Keratinocyte (primary cell): ENCODE data around the gene TERT. TPM values are rescaled to one million over a fixed set of nuclear protein-coding genes. Genes with fewer than 3 reads are reported as not detected.

Experiments used
- DNase-seq: peaks from one replicate; pipeline ENCODE4 v3.0.0-alpha.2; 2011; ENCODE audit warnings: low read depth, missing footprints, low spot score
- FAIRE-seq: peaks from 2 replicates; lab custom pipeline; 2011; peaks lifted over from hg19 to GRCh38; lab: Jason Lieb, UNC
- H2AFZ ChIP-seq: 2 replicates; pipeline ENCODE4 v1.6.0; 2012; ENCODE audit warnings: low read length, control low read depth, inconsistent platforms; ENCODE audit not compliant: control insufficient read depth
- H3K27ac ChIP-seq: 2 replicates; pipeline ENCODE4 v1.5.1; 2011; ENCODE audit warnings: low read length; ENCODE audit not compliant: control insufficient read depth, insufficient read depth
- H3K27me3 ChIP-seq: 3 replicates; pipeline ENCODE4 v1.6.0; 2011; ENCODE audit warnings: low read length; ENCODE audit not compliant: control insufficient read depth, insufficient read depth; ENCODE audit errors: extremely low read depth
- H3K36me3 ChIP-seq, 2 experiments: 2 replicates in 1 of 2; 3 replicates in 1 of 2; pipeline ENCODE4 v1.5.1; 2011; ENCODE audit warnings: low read length in 2 of 2, mild to moderate bottlenecking in 1 of 2; ENCODE audit not compliant: control insufficient read depth in 2 of 2, insufficient read depth in 2 of 2; ENCODE audit errors: extremely low read depth in 1 of 2
- H3K4me1 ChIP-seq: 3 replicates; pipeline ENCODE4 v1.5.1; 2011; ENCODE audit warnings: low read length; ENCODE audit not compliant: control insufficient read depth, insufficient read depth; ENCODE audit errors: extremely low read depth
- H3K4me2 ChIP-seq: 3 replicates; pipeline ENCODE4 v1.6.0; 2011; ENCODE audit warnings: low read depth, low read length; ENCODE audit not compliant: control insufficient read depth, insufficient read depth; ENCODE audit errors: extremely low read depth
- H3K4me3 ChIP-seq, 3 experiments: fragments of 200-600 bp in 1 of 3; sonication (generic) in 1 of 3; 2 replicates in 2 of 3; 3 replicates in 1 of 3; pipeline ENCODE4 v1.5.1; 2011 to 2016; ENCODE audit warnings: low read length in 3 of 3, mild to moderate bottlenecking in 3 of 3, control low read depth in 2 of 3, inconsistent platforms in 1 of 3, low read depth in 1 of 3, mixed read lengths in 1 of 3, mixed run types in 1 of 3, moderate library complexity in 1 of 3; ENCODE audit not compliant: control insufficient read depth in 2 of 3, insufficient read depth in 2 of 3; ENCODE audit errors: extremely low read depth in 1 of 3
- H3K79me2 ChIP-seq: 2 replicates; pipeline ENCODE4 v1.6.0; 2012; ENCODE audit warnings: low read length; ENCODE audit not compliant: control insufficient read depth, insufficient read depth
- H3K9ac ChIP-seq: 3 replicates; pipeline ENCODE4 v1.6.0; 2011; ENCODE audit warnings: low read length; ENCODE audit not compliant: control insufficient read depth, insufficient read depth; ENCODE audit errors: extremely low read depth
- H3K9me1 ChIP-seq: 3 replicates; pipeline ENCODE4 v1.6.0; 2011; ENCODE audit warnings: low read length; ENCODE audit not compliant: control insufficient read depth, insufficient read depth; ENCODE audit errors: extremely low read depth
- H3K9me3 ChIP-seq: 2 replicates; pipeline ENCODE4 v1.5.1; 2012; ENCODE audit warnings: low read depth, low read length; ENCODE audit not compliant: control insufficient read depth
- H4K20me1 ChIP-seq: 3 replicates; pipeline ENCODE4 v1.6.0; 2011; ENCODE audit warnings: low read length; ENCODE audit not compliant: control insufficient read depth, insufficient read depth; ENCODE audit errors: extremely low read depth
- CTCF ChIP-seq, 3 experiments: IDR thresholded peaks in 1 of 3; conservative IDR thresholded peaks in 1 of 3; optimal IDR thresholded peaks in 1 of 3; 2 replicates in 2 of 3; 3 replicates in 1 of 3; pipeline versions ENCODE3 to v1.5.1; 2011; ENCODE audit warnings: low read length in 3 of 3, mild to moderate bottlenecking in 3 of 3, moderate library complexity in 2 of 3, control low read depth in 1 of 3, inconsistent platforms in 1 of 3; ENCODE audit not compliant: insufficient read depth in 2 of 3; ENCODE audit errors: extremely low read depth in 1 of 3
- EZH2 ChIP-seq: IDR thresholded peaks from one replicate; pipeline ENCODE4 v1.6.1; 2012; ENCODE audit warnings: inconsistent platforms, mild to moderate bottlenecking, low read length, moderate library complexity
- dilution Hi-C: fragments of 300-500 bp; cut with MboI; formaldehyde crosslinking; loops from one replicate; pipeline ENCODE4 v1.7.0; 2020; ENCODE audit warnings: low sequenced_read_pairs; ENCODE audit not compliant: extremely low pct_ligation_motif_present
- polyA plus RNA-seq, 5 experiments: library from polyadenylated mRNA; depleted of rRNA in 3 of 5; stranded (reverse) in 3 of 5; stranded (forward) in 1 of 5; unstranded in 1 of 5; fragments of >200 nt; gene quantifications; 1 replicate in 1 of 5; 2 replicates in 3 of 5; 3 replicates in 1 of 5; pipeline versions ENCODE4 v1.2.1 to v1.2.3, GENCODE V29; 2011 to 2012; ENCODE audit warnings: missing spikeins in 2 of 5, low read depth in 1 of 5, low replicate concordance in 1 of 5

The TERT gene
- polyA plus RNA-seq, 1 donor (not counting 4 experiments of a cell fraction or from before 2014, with no cell fraction given): not detected

GRCh38 chr5:1220831-1221230 lies 74.0 kb downstream of the TERT start:
- Histone ChIP-seq H3K9me3 (peaks cover 24% of the 10 kb centered on the region), H3K27me3 (no peaks in the 10 kb centered on the region), H3K36me3 (no peaks in the 10 kb centered on the region), H3K27ac (no peak overlapping the region), H3K4me1 (no peaks in the 10 kb centered on the region), H4K20me1 (no peaks in the 10 kb centered on the region), H3K4me3 (no peak overlapping the region), H3K79me2 (no peaks in the 10 kb centered on the region), H3K9ac (no peak overlapping the region), H2AFZ (no peak overlapping the region), H3K9me1 (no peaks in the 10 kb centered on the region), H3K4me2 (no peak overlapping the region)
- dilution Hi-C loops: no loop called here
- FAIRE-seq: no peak
- TF ChIP-seq EZH2 (no peak), CTCF (optimal IDR thresholded peaks at IDR 0.05 in 1 of 3, IDR thresholded peaks at IDR 0.05 in 1 of 3, conservative IDR thresholded peaks at IDR 0.05 in 1 of 3; ENCODE audit: extremely low read depth in 1 of 3, insufficient read depth in 2 of 3, low read length in 3 of 3) (no peak)
- DNase-seq: no peak

GRCh38 chr5:1220351-1220750 lies 74.5 kb downstream of the TERT start:
- FAIRE-seq (no peak), DNase-seq (no peak)
- Histone ChIP-seq H3K9ac (no peak overlapping the region), H4K20me1 (no peaks in the 10 kb centered on the region), H3K27ac (no peak overlapping the region), H2AFZ (no peak overlapping the region), H3K27me3 (no peaks in the 10 kb centered on the region), H3K9me1 (no peaks in the 10 kb centered on the region), H3K79me2 (no peaks in the 10 kb centered on the region), H3K4me2 (no peak overlapping the region), H3K36me3 (no peaks in the 10 kb centered on the region), H3K9me3 (peaks cover 24% of the 10 kb centered on the region), H3K4me1 (no peaks in the 10 kb centered on the region), H3K4me3 (no peak overlapping the region)
- dilution Hi-C loops: no loop called here
- TF ChIP-seq EZH2 (no peak), CTCF (optimal IDR thresholded peaks at IDR 0.05 in 1 of 3, IDR thresholded peaks at IDR 0.05 in 1 of 3, conservative IDR thresholded peaks at IDR 0.05 in 1 of 3; ENCODE audit: extremely low read depth in 1 of 3, insufficient read depth in 2 of 3, low read length in 3 of 3) (no peak)
